Sigmoid colon (tissue), 4 donors: Measurements from ENCODE around the gene SH3RF3.

ENCODE experiments used
- CTCF ChIP-seq, 4 experiments: fragments of 450-650 bp in 3 of 4; fragments of 200-600 bp in 1 of 4; IDR thresholded peaks; one replicate each; pipeline ENCODE4 v1.5.1; 2016 to 2019; ENCODE audit warnings: antibody characterized with exemption in 4 of 4, mild to moderate bottlenecking in 3 of 4, moderate library complexity in 2 of 4
- EP300 ChIP-seq, 4 donors: sonication (generic); formaldehyde crosslinking; IDR thresholded peaks; one replicate each; pipeline ENCODE4 v1.6.1; 2017; ENCODE audit warnings: antibody characterized with exemption in 4 of 4
- POLR2A ChIP-seq, 2 donors: fragments of 450-650 bp; IDR thresholded peaks; one replicate each; pipeline ENCODE4 v1.6.1; 2016; ENCODE audit warnings: antibody characterized with exemption in 2 of 2, mild to moderate bottlenecking in 2 of 2, moderate library complexity in 2 of 2
- POLR2AphosphoS5 ChIP-seq, 4 donors: sonication (generic); formaldehyde crosslinking; IDR thresholded peaks; one replicate each; pipeline ENCODE4 v1.6.1; 2017; ENCODE audit warnings: antibody characterized with exemption in 4 of 4

DNA sequence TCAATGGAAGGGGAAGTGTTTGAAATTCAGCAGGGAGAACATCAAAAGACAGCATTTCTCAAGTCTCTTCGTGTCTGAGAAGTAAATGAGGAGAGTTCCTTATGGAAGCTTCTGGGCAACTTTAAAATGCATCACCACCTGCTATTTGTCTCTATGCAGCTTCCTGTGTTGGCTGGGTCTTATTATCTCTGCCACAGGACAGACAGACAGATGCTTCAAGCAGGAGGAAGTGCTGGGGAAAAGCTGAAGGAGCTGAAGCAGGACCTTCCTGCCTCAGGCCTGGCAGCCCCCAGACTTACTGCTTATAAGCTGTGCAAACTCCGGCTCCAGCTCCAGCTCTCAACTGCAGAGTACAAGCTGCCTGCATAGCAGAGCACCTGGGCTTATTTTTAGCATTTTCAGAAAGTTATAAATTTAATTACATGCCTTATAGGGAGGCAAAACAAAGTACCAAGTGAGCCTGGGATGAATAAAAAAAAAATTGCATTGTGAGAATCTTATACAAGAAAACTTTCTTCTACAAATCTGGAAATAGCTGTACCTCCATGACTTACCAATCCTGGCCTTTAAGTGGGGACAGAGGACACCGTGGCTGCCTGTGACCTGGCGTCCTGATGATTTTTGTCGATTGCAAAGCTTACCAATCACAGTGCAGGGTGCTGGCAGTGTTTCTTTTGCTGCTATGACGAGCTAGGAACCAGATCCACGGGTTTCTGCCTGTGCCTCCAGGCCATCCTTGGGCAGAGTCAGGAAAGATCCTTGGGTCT lies 278.5 kb downstream of the SH3RF3 start:
- TF ChIP-seq CTCF (IDR thresholded peaks at IDR 0.05) (no peak), POLR2A (IDR thresholded peaks at IDR 0.05) (no peak), POLR2AphosphoS5 (IDR thresholded peaks at IDR 0.05) (no peak), EP300 (IDR thresholded peaks at IDR 0.05) (no peak)
